NCI-H510A (cell line): ENCODE data around the gene CRNN.

Experiments used
- DNase-seq: peaks from one replicate; lab custom pipeline; 2025; lab: John Stamatoyannopoulos, UW

CRNN gene

DNA sequence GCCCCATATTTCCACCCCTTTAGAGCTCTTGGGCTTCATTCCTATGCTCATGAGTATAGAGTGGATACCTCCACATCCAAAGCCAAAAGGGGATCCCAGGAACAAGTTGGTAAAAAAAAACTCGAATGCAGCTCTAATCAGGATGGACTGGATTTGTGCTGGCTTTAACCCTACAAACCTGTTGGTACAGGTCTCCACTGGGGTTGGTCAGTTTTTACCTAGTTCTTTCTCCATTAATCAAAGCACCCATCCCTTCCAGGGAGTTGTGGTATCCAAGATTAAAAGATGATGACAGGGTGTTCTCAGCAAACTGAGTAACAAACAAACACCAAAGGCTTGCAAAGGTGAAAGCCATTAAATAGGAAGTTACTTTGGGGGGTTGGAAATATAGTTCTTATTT, 5.9 kb upstream of the CRNN start:
- DNase-seq = no peak

DNA sequence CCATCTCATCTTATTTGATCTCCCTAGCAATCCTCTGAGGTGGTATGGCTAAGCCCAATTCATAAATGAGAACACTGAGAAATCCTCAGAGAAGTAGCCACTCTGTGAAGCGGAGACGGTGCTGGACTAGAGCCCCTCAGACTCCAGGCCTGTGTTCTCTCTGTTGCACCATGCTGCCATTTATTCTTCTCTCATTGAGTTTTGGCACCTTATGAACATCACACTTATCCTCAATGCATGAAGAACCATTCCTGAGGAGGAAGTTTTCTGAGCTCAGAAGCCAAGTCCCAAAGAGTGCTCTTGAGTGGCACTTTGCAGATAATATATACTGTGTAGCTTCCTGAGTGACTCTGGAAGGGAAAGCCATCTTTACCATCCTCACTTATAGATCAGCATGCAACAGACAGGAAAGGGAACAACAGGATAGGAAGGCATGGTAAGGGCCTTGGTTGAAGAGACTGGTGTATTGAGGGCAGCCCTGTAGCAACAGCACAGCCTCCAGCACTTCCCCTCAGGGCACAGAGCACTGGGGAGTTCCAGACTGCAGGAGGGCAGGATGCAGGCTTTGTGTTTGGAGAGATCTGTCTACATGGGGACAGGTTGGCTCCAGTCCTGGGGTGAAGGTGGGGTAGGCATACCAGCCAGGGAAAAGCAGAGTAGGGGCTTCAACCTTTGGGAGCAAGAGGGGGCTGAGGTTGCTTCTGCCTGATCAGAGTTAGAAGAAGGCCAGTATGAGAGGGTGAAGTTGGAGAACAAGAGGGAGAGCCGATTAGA, 1.6 kb upstream of the CRNN start:
- no peak for DNase-seq

DNA sequence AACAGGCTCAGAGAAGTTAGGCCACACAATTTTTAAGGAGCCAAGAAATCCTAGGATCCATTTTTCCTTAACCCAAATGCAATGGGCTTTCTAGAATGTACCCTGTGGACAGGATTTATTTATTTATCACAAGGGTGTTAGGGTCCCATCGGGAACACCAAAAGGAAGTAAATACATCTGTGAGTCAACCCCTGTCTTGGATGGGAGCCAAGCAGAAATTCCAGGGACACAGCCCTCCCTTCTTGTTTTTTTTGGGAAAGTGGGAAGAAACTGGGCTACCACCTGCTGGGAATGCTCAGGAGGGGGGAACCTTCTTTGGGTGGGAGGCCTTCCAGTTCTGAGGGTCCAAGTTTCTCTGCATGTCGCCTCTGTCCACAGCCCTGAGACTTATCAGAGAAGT, 1.3 kb downstream of the CRNN start:
- no peak for DNase-seq

DNA sequence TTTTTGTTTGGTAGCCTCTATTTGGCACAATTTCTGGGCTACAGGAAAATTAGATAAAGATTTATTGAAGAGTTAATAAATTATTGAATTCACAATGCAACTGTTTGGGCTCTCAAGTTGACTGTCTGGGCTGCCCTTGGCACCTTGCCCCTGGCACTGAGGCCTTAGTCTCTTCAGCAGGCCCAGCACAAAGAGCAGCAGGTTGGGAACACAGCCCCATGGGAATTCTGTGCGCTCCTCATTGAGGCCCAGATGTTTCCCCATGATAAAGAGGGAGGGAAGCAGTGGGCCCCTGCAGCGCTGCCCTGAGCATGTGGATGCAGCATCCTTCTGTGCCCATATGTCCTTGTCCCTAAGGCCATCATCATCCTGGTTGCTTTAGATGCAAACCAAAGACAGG, 2.9 kb downstream of the CRNN start:
- no peak for DNase-seq

DNA sequence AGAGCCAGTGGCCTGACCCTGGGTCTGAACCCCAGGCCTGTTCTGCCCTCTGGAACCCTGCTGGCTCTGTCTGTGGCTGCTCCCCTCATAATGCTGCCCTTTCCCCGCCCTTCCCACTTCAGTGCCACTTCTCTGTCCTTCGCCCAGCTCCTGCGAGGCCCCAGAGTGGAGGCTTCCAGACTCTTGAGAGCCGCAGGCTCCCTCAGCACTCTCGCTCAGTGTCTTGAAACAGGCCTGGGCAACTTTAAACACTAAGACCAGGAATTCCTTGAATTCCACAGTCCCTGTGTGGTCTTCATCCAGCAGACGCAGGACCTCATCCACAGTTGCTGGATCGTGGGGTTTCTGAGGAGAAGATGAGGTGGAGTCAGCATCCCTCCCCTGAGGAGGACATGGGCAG, 3.5 kb downstream of the CRNN start:
- DNase-seq = no peak

DNA sequence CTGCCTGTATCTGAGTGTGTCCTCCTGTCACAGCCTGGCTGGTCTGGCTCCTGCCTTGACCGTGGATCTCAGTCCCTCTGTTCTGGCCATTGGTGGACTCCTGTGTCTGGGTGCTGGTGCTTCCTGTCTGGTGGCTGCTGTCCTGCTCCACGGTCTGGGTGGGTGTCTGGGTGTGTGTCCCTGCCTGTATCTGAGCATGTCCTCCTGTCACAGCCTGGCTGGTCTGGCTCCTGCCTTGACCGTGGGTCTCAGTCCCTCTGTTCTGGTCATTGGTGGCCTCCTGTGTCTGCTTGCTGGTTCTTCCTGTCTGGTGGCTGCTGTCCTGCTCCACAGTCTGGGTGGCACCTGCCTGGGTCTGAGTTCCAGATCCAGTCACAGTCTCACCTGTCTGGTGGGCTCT, 4.0 kb downstream of the CRNN start:
- no peak for DNase-seq

DNA sequence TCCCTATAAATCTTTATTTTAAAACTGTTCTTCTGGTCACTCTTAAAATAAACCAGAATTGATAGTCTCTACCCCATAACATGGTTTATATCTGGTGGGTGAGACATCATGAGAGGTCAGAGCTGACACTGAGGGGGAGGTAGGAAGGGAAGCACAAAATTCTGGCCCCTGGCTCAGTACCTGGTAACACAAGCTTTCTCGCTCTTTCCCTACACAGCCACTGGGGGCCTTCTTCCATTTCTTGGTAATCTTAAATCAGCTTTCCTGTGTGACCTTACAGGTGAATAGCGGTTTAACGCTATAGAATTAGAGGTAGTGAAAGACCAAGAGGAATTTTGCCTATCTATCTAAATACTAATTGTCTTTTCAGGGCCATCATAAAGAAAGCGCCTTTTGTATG, 5.4 kb downstream of the CRNN start:
- no peak for DNase-seq

DNA sequence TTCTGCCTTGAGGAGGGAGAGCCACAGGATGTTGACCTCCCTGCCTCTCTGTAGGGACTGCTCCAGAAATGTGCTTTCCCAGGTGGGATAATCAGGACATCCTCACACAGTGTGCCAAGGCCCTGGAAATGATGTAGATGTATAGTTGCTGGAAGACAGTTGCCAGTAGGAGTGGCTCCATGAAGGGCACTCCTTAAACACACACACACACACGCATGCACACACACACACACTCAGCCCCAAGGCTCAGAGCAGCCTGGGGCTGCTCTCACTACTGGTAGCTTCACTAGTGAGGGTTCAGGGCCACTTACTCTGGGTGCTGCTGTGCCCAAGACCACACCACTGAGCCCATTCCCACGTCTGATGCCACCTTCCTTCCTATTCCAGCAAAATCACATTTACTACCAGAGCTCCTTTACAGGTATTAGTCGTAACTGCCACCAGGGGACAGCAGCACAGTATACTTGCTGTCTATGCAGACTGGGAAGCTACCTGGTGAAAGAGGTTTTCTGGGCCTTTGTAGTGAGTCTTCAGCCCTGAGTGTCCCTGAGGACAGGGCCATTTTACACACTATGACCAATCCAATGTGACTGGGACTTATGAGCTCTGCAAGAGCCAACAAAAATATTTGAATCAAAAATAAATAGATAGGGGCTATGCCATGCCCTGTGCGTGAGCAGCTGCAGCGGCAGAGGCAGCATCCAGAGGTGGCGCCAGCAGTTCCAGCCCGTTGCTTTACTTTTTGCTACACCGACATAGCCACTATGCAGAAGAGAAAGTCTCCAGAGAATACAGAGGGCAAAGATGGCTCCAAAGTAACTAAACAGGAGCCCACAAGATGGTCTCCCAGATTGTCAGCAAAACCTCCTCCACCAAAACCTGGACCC, 15.0 kb downstream of the CRNN start:
- DNase-seq = no peak

DNA sequence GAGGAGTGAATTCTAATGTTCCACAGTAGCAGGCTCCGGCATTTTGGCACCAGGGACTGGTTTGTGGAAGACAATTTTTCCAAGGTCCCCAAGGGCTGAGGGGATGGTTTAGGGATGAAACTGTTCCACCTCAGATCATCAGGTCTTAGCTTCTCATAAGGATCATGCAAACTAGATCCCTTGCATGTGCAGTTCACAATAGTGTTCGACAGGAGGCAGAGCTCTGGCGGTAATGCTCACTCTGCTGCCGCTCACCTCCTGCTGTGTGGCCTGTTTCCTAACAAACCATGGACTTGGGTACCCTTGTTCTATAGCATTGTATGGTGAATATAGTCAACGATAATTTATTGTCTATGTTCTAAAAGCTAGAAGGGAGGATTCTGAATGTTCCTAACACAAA, 16.6 kb downstream of the CRNN start:
- no peak for DNase-seq

DNA sequence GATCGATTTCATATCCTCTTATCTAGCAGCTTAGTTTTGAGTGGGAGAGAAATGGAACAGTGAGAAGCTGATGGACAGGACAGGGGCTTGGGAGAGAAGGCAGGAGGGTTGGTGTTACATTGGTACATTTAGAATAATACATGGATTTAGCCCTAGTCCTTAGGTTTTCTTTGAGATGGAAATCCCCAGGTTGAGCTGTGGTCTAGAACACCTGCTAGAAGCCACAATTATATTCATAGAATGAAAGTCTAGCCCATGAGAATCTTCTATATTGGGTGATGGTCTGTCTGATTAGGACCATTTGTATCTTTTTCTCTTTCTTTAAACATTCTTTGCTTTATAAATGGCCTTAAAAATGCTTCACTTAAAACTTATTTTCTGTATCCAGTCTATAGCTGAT, 19.9 kb downstream of the CRNN start:
- DNase-seq = no peak

DNA sequence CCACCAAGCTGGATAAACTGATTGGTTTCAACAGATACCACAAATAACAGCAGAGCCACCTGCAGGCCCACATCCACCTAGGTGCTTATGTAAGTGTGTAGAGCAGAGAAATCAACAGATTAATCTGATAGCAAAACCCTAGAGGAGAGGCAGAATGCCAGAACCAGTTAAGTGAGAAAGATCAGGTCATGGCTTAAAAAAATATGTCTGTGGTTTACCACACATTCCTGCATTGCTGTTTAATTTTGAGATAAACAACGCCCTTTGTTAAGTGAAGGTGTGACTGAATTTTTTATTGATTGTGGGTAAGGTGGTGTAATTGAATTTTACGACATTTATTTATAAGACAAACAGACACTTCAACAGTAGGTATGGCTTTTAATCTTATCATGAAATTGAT, 21.2 kb downstream of the CRNN start:
- no peak for DNase-seq

DNA sequence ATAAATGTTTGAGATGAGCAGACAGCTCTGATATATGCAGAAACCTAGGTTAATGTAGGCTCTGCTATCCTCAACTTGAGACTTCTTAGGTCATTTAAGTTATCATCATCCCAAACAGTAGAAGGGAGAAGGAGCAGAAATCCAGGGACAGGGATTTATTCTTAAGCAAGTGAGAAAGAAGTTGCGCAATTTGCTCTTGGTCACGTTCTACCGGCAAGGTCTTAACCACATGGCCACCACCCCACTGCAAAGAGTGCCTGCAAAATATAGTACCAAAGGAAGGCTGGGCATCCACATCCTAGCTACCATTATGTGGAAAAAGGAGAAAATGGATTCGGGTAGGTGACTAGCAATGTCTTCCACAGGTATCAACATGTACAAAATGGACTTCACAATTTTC, 25.2 kb downstream of the CRNN start:
- no peak for DNase-seq

DNA sequence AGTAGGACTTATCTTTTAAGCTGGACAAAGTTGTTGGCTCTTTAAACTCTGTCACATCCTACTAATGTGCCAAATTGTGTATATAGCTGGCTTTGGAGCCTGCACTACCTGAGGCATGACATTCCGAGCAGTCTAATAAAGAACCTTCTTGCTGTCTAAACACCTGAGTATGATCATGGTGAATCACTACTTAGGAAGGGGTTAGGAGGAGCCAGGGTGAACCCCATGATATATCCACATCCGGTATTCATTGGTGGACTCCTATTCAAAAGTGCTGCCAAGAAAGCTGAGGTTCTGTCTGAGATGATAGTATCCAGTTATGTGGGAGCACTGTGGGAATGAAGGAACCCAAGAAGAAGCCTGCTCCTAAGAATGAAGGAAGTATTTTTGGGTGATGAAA, 27.1 kb downstream of the CRNN start:
- DNase-seq = no peak

DNA sequence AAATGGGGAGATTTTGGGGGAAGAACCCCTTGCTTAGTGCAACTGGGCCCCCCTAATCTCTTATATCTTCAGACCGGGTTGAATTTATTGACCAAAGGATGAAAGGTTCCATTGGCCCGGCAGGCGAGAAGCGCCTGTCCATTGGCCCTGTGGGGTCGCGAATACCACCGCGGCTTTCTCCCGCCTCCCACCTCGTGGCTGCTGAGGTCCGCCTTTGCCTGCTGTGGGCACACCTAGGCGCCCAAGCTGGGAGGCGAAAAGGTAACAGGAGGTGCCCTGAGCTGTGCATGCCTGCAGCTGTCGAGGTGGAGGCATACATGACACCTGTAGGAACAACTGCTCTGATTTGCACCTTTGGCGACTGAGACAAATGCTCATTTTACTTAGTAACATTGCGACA, 33.1 kb downstream of the CRNN start:
- no peak for DNase-seq

DNA sequence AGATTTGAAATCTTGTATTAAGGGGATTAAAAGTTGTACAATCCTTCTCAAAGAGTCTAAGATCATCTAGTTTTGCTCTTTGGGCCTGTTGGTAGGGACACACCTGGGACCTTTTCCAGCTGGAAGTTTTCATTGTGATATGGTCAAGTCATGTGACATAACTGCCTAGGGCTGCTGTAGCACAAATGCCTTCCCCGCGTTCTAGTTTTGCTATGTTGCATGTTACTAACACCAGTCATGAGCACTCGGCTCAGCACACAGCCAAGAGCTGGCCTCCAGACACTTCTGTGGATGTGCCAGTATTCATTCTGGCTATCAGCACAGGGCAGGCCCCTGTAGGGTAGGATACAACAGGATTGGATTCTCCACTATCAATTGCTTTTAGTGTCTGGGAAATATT, 39.6 kb downstream of the CRNN start:
- DNase-seq = no peak

DNA sequence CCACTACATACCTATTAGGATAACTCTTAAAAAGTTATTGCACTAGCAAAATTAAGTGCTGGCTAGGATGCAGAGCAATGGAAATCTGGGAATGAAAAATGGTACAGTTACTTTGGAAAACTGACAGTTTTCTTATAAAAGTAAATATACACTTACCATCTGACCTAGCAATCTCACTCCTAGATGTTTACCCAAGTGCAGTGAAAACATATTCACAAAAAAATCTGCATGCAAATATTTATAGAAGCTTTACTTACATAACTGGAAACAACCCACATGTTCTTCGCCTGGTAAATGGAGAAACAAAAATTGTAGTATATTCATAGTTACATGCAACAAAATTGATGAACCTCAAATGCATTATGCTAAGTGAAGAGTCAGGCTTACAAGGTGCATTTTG, 41.4 kb downstream of the CRNN start:
- DNase-seq = no peak

DNA sequence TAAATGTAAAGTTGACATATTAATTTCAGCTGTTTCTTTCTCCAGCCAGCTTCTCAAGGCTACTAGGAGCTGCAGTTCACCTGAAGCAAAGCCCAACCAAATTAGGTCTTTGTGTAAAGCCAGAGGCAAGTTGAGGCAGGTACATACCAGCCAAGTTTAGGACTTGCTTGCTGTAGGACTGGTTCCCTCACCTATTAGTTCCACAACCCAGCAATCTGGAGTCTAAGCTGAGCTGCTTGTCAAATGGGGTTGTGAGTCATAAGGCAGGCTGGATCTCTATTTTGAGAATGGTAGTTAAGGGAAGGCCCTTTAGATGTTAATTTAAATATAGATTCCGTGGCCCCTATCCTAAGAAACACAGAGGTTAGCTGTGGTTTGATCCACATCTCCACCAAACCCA, 46.6 kb downstream of the CRNN start:
- no peak for DNase-seq

DNA sequence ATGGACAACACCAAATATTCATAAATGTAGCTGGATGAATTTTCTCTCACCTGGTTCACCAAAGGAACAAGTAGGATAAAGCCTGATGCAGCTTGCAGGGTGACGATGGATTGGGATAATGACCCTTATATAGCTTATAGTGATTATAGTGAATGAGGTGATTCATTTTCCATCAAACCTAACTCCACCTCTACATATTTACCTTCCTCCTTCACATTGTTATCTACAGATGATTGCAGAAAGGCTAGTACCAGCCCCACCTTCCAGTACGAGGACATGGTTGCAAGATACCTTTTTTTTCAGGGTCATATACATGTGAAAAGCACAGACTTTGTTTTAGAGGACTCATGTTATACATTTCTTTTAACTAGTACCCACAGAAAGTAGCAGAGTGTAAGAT, 54.2 kb downstream of the CRNN start, which contains the start of gene FLG2:
Gene FLG2 (minus strand): TSS at position 101 of the 400 bp plus-strand sequence. CDS start 1,122 bp downstream, outside the sequence.
- no peak for DNase-seq
